ENCODE results near the gene CXCL5. TPM values are rescaled to one million over a fixed set of nuclear protein-coding genes. Genes with fewer than 3 reads are reported as not detected.
"Not testable (repeated sequence)": the region's sequence is repeated elsewhere in the genome, so short reads cannot be mapped to it uniquely, and the experiment has no call there.

Gene CXCL5
- total RNA-seq, 4 donors from 2014 or later, result 0.64 TPM; not detected in 3

DNA sequence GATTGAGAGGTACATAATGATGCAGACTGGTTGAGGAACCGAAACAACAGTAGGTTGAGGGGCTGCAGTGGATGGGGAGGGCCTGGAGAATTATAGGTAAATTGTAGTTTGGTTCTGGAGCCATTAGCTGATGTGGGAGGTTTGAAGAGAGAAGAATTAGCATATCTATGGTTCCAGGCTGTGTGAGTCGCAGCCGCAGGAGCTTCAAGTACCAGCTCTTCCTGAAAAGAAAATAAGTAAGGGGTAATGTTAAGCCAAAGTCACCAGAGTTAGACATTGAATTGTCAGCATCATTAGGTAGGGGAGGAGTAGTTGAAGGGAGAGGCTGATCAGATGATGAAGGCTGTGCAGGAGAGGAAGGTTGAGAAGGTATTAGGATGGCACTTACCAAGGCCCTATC, 46.1 kb downstream of the CXCL5 start:
- in situ Hi-C loops (cut with MboI; ENCODE audit: low pct_ligation_motif_present in 1 of 4, low pct_unique_long_range_greater_than_20kb in 1 of 4, low sequenced_read_pairs in 3 of 4), result no loop called here
- DNase-seq, result no peak
- Histone ChIP-seq H3K9me3 (no peaks in the 10 kb centered on the region), H3K4me1 (no peaks in the 10 kb centered on the region), H3K27me3 (no peaks in the 10 kb centered on the region), H3K27ac (no peak overlapping the region), H3K4me3 (no peak overlapping the region), H3K36me3 (no peaks in the 10 kb centered on the region)
- intact Hi-C loops (cut with DNase I; ENCODE audit: low total_unique reads), result no loop called here
- TF ChIP-seq, protein P1, sequence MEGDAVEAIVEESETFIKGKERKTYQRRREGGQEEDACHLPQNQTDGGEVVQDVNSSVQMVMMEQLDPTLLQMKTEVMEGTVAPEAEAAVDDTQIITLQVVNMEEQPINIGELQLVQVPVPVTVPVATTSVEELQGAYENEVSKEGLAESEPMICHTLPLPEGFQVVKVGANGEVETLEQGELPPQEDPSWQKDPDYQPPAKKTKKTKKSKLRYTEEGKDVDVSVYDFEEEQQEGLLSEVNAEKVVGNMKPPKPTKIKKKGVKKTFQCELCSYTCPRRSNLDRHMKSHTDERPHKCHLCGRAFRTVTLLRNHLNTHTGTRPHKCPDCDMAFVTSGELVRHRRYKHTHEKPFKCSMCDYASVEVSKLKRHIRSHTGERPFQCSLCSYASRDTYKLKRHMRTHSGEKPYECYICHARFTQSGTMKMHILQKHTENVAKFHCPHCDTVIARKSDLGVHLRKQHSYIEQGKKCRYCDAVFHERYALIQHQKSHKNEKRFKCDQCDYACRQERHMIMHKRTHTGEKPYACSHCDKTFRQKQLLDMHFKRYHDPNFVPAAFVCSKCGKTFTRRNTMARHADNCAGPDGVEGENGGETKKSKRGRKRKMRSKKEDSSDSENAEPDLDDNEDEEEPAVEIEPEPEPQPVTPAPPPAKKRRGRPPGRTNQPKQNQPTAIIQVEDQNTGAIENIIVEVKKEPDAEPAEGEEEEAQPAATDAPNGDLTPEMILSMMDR (IDR thresholded peaks at IDR 0.05), result no peak
- no peak for TF ChIP-seq EP300 (IDR thresholded peaks at IDR 0.05; ENCODE audit: low read depth)
- WGBS, 2 donors (ENCODE audit: low coverage in 1 of 2), result 92 to 93% methylated on average over 3 of the region's 3 CpGs

DNA sequence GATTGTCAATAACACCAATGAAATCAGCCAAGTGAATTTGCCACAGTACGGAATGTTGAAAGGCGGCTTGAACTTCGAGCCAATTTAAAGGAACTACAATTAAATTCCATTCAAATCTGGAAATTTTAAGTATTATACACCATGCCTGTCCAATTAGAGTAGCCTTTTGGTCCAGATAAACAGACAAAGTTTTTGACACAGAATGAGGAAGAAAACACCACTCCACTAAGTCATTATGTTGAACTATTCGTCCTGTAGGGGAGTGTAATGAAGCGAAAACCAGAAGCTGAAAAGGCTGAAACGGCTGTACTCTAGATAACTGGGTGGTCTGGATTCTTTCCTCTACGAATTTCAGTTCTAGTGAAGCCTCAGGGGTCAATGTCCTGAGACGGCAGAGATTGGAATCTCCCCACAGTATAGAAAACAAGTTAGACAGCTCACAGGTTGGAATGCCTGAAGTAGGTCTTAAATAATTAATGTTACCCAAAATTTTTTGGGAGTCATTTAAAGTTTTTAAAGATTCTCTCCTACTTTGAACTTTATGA, 48.0 kb downstream of the CXCL5 start:
- H3K9me3 ChIP-seq; H3K27me3 ChIP-seq; H3K4me3 ChIP-seq; H3K4me1 ChIP-seq; DNase-seq; H3K27ac ChIP-seq; H3K36me3 ChIP-seq; in situ Hi-C loops (cut with MboI; ENCODE audit: low pct_ligation_motif_present in 1 of 4, low pct_unique_long_range_greater_than_20kb in 1 of 4, low sequenced_read_pairs in 3 of 4); intact Hi-C loops (cut with DNase I; ENCODE audit: low total_unique reads): not testable (repeated sequence)
- 69 to 71% methylated on average over 7 to 8 of the region's 8 CpGs for WGBS, 2 donors (ENCODE audit: low coverage in 1 of 2)

DNA sequence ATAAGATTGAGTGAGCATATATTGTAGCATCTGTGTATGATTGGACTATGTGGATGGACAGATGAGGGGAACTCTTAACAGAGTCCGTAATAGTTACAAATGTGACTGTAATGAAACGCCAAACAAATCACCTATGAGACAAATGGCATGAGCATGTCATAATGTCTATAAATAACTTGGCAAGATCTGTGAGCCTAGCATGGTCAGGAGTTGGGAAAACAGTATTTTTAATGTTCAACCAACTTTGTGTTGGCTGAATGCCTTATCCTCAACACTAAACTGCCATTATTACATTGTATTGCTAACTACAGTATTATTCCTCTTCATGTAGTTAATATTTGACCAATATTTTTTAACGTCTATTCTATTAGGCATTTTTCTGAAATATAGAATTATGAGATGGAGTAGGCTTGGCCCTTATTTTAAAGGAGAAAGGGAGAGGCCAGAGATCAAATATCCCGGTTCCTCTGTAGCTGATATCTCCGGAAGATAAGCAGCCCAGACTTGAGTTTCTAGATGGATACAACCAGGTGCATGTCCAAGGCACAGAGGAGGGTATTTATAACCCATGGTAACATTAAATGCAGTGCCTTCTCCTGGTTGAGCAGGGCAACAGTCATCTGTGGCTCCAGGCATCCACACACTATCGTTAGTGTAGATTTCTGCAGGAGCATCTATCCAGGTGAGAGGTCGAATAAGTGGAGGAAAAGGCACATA, 49.3 kb downstream of the CXCL5 start:
- TF ChIP-seq POLR2AphosphoS5 (IDR thresholded peaks at IDR 0.05) (no peak), POLR2A (IDR thresholded peaks at IDR 0.05) (no peak), EP300 (IDR thresholded peaks at IDR 0.05; ENCODE audit: low read depth) (no peak)
- TF ChIP-seq, protein P1 (IDR thresholded peaks at IDR 0.05), result no peak
- Histone ChIP-seq H3K4me3 (no peak overlapping the region), H3K4me1 (peaks cover 0 to 5% (median 2%) of the 10 kb centered on the region in 4 donors), H3K9me3 (no peaks in the 10 kb centered on the region), H3K27me3 (peaks cover 11% of the 10 kb centered on the region), H3K36me3 (no peaks in the 10 kb centered on the region), H3K27ac (no peak overlapping the region)
- no peak for DNase-seq
- intact Hi-C loops (cut with DNase I; ENCODE audit: low total_unique reads) (no loop called here), in situ Hi-C loops (cut with MboI; ENCODE audit: low pct_ligation_motif_present in 1 of 4, low pct_unique_long_range_greater_than_20kb in 1 of 4, low sequenced_read_pairs in 3 of 4) (no loop called here)
- 55 to 66% methylated on average over 7 of the region's 7 CpGs for WGBS, 2 donors (ENCODE audit: low coverage in 1 of 2)

DNA sequence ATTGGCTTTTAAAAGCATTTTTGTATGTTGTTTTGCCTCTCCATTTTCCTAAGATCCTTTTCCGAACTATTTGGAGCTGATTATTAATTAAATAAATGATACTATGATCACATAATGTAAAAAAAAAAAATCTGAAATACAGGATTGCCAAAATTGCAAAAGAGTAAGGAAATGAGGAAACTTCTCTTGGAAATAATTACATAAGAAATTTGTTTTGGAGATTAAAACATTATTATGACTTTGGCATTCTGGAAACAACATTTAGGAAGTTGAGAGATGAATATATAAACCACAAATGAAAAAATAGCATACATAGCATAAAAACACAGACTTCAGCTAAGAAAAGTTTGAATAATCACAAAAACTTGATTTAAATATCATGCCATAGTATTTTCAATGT, 50.2 kb downstream of the CXCL5 start:
- Histone ChIP-seq H3K36me3 (no peaks in the 10 kb centered on the region), H3K27me3 (peaks cover 19% of the 10 kb centered on the region), H3K4me1 (peaks cover 0 to 9% (median 4%) of the 10 kb centered on the region in 4 donors), H3K9me3 (no peaks in the 10 kb centered on the region), H3K4me3 (no peak overlapping the region), H3K27ac (no peak overlapping the region)
- in situ Hi-C loops (cut with MboI; ENCODE audit: low pct_ligation_motif_present in 1 of 4, low pct_unique_long_range_greater_than_20kb in 1 of 4, low sequenced_read_pairs in 3 of 4), result no loop called here
- WGBS, 2 donors (ENCODE audit: low coverage in 1 of 2), result 56 to 79% methylated on average over 1 of the region's 1 CpG
- TF ChIP-seq EP300 (IDR thresholded peaks at IDR 0.05; ENCODE audit: low read depth), result no peak
- TF ChIP-seq POLR2A (IDR thresholded peaks at IDR 0.05), result no peak
- no peak for TF ChIP-seq POLR2AphosphoS5 (IDR thresholded peaks at IDR 0.05)
- TF ChIP-seq, protein P1 (IDR thresholded peaks at IDR 0.05), result no peak
- no peak for DNase-seq
- intact Hi-C loops (cut with DNase I; ENCODE audit: low total_unique reads), result no loop called here
